K562 (cell line): ENCODE results near the gene CCDC85A. TPM values are rescaled to one million over a fixed set of nuclear protein-coding genes. Genes with fewer than 3 reads are reported as not detected.
A peak's percentile ranks its signal among the peaks of the same experiment; 100 is the strongest.

Experiments used
- ARHGAP35 ChIP-seq: fragments of 450-650 bp; IDR thresholded peaks from 2 replicates; pipeline ENCODE4 v1.6.1; 2018; ENCODE audit not compliant: partially characterized antibody
- CREM ChIP-seq: IDR thresholded peaks from 2 replicates; pipeline ENCODE4 v1.6.1; 2014; ENCODE audit warnings: antibody characterized with exemption, low read depth
- DACH1 ChIP-seq: fragments of 450-650 bp; IDR thresholded peaks from 2 replicates; pipeline ENCODE4 v1.6.1; 2018; ENCODE audit not compliant: partially characterized antibody
- ELF1 ChIP-seq: fragments of 200-800 bp; sonication (Bioruptor generic); IDR thresholded peaks from 2 replicates; pipeline ENCODE4 v1.6.1; 2016; ENCODE audit warnings: missing genetic modification characterization, missing compliant biosample characterization
- HMBOX1 ChIP-seq: sonication (generic); IDR thresholded peaks from 2 replicates; pipeline ENCODE4 v1.6.1; 2016
- HMGN3 ChIP-seq: IDR thresholded peaks from 2 replicates; pipeline ENCODE4 v1.6.1; 2011; ENCODE audit warnings: borderline replicate concordance, low read depth, mild to moderate bottlenecking, mixed read lengths, low read length; ENCODE audit not compliant: insufficient read length; ENCODE audit errors: extremely low read depth
- HSF4 ChIP-seq: fragments of 250-450 bp; sonication (Bioruptor Pico); IDR thresholded peaks from 2 replicates; pipeline ENCODE4 v2.1.2; 2022; ENCODE audit warnings: mild to moderate bottlenecking, moderate library complexity, borderline replicate concordance
- MEIS2 ChIP-seq: fragments of 450-650 bp; IDR thresholded peaks from 2 replicates; pipeline ENCODE4 v1.6.1; 2014; ENCODE audit warnings: mild to moderate bottlenecking; ENCODE audit not compliant: partially characterized antibody
- MYBL2 ChIP-seq, 2 experiments: fragments of 450-650 bp in 1 of 2; sonication (generic) in 1 of 2; formaldehyde crosslinking in 1 of 2; IDR thresholded peaks; 2 replicates each; pipeline versions ENCODE4 v1.6.1 to v1.8.1; 2017 to 2022; ENCODE audit warnings: borderline replicate concordance in 1 of 2, inconsistent platforms in 1 of 2, low read depth in 1 of 2, mild to moderate bottlenecking in 1 of 2, missing genetic modification reagents in 1 of 2, moderate library complexity in 1 of 2
- NFE2L1 ChIP-seq: fragments of 450-650 bp; IDR thresholded peaks from 2 replicates; pipeline ENCODE4 v1.6.1; 2016; ENCODE audit warnings: missing genetic modification characterization, low read depth, mild to moderate bottlenecking, missing compliant biosample characterization, moderate library complexity, borderline replicate concordance
- PHTF2 ChIP-seq: fragments of 250-450 bp; sonication (Bioruptor Pico); IDR thresholded peaks from 2 replicates; pipeline ENCODE4 v1.5.0; 2021; ENCODE audit warnings: mild to moderate bottlenecking
- POLR2AphosphoS2 ChIP-seq: IDR thresholded peaks from 2 replicates; pipeline ENCODE4 v1.6.1; 2012; ENCODE audit warnings: low read length, improper control_type of control experiment
- PYGO2 ChIP-seq: fragments of 450-650 bp; IDR thresholded peaks from 2 replicates; pipeline ENCODE4 v1.6.1; 2016; ENCODE audit warnings: mild to moderate bottlenecking, missing genetic modification characterization, moderate library complexity, missing compliant biosample characterization
- RAD21 ChIP-seq, 2 experiments: fragments of 250-450 bp in 1 of 2; fragments of 450-650 bp in 1 of 2; sonication (Bioruptor Pico) in 1 of 2; formaldehyde crosslinking in 1 of 2; IDR thresholded peaks in 1 of 2; conservative IDR thresholded peaks in 1 of 2; 2 replicates each; pipeline versions ENCODE4 v1.4.0 to v1.8.0; 2020 to 2022; ENCODE audit warnings: mild to moderate bottlenecking in 2 of 2, moderate library complexity in 1 of 2
- RBBP5 ChIP-seq: fragments of 200-600 bp; sonication (generic); IDR thresholded peaks from 2 replicates; pipeline ENCODE4 v1.6.1; 2012; ENCODE audit warnings: borderline replicate concordance, mild to moderate bottlenecking, low read length, control low read depth, inconsistent platforms; ENCODE audit not compliant: insufficient read depth, poor library complexity, severe bottlenecking
- RBM25 ChIP-seq: fragments of 200-400 bp; formaldehyde crosslinking; IDR thresholded peaks from 2 replicates; pipeline ENCODE4 v1.6.1; 2018; ENCODE audit warnings: low read length, low read depth, moderate library complexity; ENCODE audit not compliant: severe bottlenecking
- SAP30 ChIP-seq: fragments of 200-600 bp; sonication (generic); IDR thresholded peaks from 2 replicates; pipeline ENCODE4 v1.6.1; 2012; ENCODE audit warnings: borderline replicate concordance, low read depth, mild to moderate bottlenecking, moderate library complexity, low read length, control low read depth, inconsistent platforms; ENCODE audit not compliant: insufficient read depth, poor library complexity, severe bottlenecking
- SMC3 ChIP-seq: conservative IDR thresholded peaks from 2 replicates; pipeline ENCODE4 v1.6.1; 2011; ENCODE audit warnings: low read depth, low read length, improper control_type of control experiment; ENCODE audit not compliant: insufficient read depth
- SRSF7 ChIP-seq: fragments of 200-400 bp; formaldehyde crosslinking; optimal IDR thresholded peaks from 2 replicates; pipeline ENCODE3; 2017; ENCODE audit warnings: mild to moderate bottlenecking, low read depth, low read length
- ZBTB8A ChIP-seq: fragments of 450-650 bp; IDR thresholded peaks from 2 replicates; pipeline ENCODE4 v1.6.1; 2018; ENCODE audit warnings: mild to moderate bottlenecking, moderate library complexity; ENCODE audit not compliant: partially characterized antibody
- ZNF165 ChIP-seq: fragments of 250-450 bp; sonication (Bioruptor Pico); IDR thresholded peaks from 2 replicates; pipeline ENCODE4 v1.4.0; 2020; ENCODE audit warnings: borderline replicate concordance
- ZNF263 ChIP-seq: sonication (generic); formaldehyde crosslinking; IDR thresholded peaks from 2 replicates; pipeline ENCODE4 v1.8.0; 2022; ENCODE audit warnings: mild to moderate bottlenecking, missing genetic modification reagents, borderline replicate concordance
- polyA plus RNA-seq, 8 experiments: library from polyadenylated mRNA; depleted of rRNA in 4 of 8; stranded (reverse) in 5 of 8; unstranded in 3 of 8; fragments of >200 nt; fragmentation: Nextera tagmentation in 2 of 8; fragmentation: Illumina TruSeq in 1 of 8; extraction: Ambion mirVana in 2 of 8; extraction: Trizol in 1 of 8; gene quantifications; 2 replicates each; pipeline versions ENCODE4 v1.2.1 to v1.2.3, GENCODE V29; 2011 to 2014; ENCODE audit warnings: inconsistent platforms in 1 of 8, missing spikeins in 1 of 8
- total RNA-seq, 7 experiments: library from RNA; depleted of rRNA in 6 of 7; stranded (reverse); fragments of >200 nt in 6 of 7; fragmentation: Illumina TruSeq in 2 of 7; extraction: Trizol in 2 of 7; gene quantifications; 2 replicates each; pipeline versions ENCODE4 v1.2.1 to v1.2.3, GENCODE V29; 2011 to 2021; ENCODE audit warnings: low replicate concordance in 1 of 7
- TF ChIP-seq, protein P1 (sequence below): conservative IDR thresholded peaks from 2 replicates; pipeline ENCODE4 v1.6.1; 2011; ENCODE audit warnings: low read depth, mild to moderate bottlenecking, low read length; ENCODE audit not compliant: control insufficient read depth
- TF ChIP-seq, protein P2 (sequence below): fragments of 450-650 bp; IDR thresholded peaks from 2 replicates; pipeline ENCODE4 v1.6.1; 2016; ENCODE audit warnings: low read depth, mild to moderate bottlenecking, moderate library complexity

Gene CCDC85A
- total and polyA plus RNA-seq, 9 of the 15 experiments (the other 6 are each of a cell fraction or from before 2014, with no cell fraction given): 0.03 to 0.14 (median 0.10) TPM; not detected in 5

DNA sequence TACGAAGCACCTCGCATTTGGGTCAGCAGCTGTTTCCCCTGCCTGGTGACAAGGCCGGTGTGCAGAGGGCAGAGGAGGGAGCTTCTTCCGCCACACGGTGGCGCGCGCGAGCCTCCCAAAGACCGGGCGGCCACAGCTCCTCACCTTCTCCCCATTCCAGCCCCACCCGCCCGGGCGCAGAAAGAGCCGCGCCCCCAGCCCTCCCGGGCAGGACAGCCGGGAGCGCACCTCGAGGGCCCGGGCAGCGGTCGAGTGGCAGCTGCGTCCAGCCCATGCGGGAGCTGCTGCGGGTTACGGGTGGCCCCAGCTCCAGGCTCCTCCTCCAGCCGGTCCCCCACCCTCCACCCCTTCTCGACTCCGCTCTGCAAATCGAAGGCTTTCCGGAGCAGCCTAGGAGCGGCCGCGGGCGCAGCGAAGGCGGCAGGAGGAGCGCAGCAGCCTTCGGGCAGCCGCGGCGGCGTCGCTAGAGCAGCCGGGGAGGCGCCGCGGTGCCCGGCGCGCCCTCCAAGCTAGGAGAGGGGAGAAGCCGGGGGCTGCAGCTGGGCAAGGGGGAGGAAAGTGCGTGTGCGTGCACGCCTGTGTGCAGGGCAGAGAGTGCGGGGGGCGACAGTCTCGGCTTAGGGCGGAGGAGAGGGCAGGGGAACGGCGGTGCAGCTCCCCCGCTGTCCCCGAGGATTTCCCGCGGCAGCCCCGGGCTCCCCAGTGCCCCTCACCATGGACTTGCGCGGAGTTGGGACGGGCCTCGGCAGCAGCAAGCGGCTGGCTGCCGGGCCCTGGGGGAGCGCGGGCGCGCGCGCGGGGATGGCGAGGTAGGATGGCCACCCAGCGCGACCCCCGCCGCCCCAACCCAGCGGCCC is at the start of gene CCDC85A (continued):
- TF ChIP-seq ARHGAP35: no peak
- TF ChIP-seq NFE2L1 (tag): no peak
- no peak for TF ChIP-seq SAP30
- TF ChIP-seq RAD21 (CRISPR knock-in tag; conservative IDR thresholded peaks at IDR 0.05 in 1 of 2, IDR thresholded peaks at IDR 0.05 in 1 of 2): peak; percentile 67 to 79
- TF ChIP-seq HMGN3: peak; percentile 48
- TF ChIP-seq, protein P1, sequence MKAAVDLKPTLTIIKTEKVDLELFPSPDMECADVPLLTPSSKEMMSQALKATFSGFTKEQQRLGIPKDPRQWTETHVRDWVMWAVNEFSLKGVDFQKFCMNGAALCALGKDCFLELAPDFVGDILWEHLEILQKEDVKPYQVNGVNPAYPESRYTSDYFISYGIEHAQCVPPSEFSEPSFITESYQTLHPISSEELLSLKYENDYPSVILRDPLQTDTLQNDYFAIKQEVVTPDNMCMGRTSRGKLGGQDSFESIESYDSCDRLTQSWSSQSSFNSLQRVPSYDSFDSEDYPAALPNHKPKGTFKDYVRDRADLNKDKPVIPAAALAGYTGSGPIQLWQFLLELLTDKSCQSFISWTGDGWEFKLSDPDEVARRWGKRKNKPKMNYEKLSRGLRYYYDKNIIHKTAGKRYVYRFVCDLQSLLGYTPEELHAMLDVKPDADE: no peak
- no peak for TF ChIP-seq RBM25
- no peak for TF ChIP-seq DACH1
- TF ChIP-seq HSF4 (CRISPR knock-in tag): no peak
- TF ChIP-seq SMC3: peak; percentile 71
- no peak for TF ChIP-seq ZNF165 (CRISPR knock-in tag)
- TF ChIP-seq HMBOX1: no peak
- no peak for TF ChIP-seq PHTF2 (CRISPR knock-in tag)
- TF ChIP-seq ZBTB8A: no peak
- no peak for TF ChIP-seq MEIS2
- TF ChIP-seq, protein P2, sequence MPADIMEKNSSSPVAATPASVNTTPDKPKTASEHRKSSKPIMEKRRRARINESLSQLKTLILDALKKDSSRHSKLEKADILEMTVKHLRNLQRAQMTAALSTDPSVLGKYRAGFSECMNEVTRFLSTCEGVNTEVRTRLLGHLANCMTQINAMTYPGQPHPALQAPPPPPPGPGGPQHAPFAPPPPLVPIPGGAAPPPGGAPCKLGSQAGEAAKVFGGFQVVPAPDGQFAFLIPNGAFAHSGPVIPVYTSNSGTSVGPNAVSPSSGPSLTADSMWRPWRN: no peak
- TF ChIP-seq ELF1 (tag): no peak
- no peak for TF ChIP-seq PYGO2 (tag)
- TF ChIP-seq SRSF7: no peak
- TF ChIP-seq MYBL2 (IDR thresholded peaks at IDR 0.05; ENCODE audit: low read depth): no peak
- TF ChIP-seq MYBL2 (CRISPR knock-in tag; IDR thresholded peaks at IDR 0.05; ENCODE audit: borderline replicate concordance): no peak
- TF ChIP-seq RBBP5: no peak
- peak; percentile 76; the same call in 1 of the 2 replicates for TF ChIP-seq POLR2AphosphoS2
- TF ChIP-seq CREM: no peak
- no peak for TF ChIP-seq ZNF263
